ENCODE results near the gene ZNF385C. TPM values are rescaled to one million over a fixed set of nuclear protein-coding genes. Genes with fewer than 3 reads are reported as not detected.

ZNF385C gene
- total and polyA plus RNA-seq, 2 of the 13 experiments (the other 11 are each of a cell fraction or from before 2014, with no cell fraction given), result 2.3 to 6.1 TPM

DNA sequence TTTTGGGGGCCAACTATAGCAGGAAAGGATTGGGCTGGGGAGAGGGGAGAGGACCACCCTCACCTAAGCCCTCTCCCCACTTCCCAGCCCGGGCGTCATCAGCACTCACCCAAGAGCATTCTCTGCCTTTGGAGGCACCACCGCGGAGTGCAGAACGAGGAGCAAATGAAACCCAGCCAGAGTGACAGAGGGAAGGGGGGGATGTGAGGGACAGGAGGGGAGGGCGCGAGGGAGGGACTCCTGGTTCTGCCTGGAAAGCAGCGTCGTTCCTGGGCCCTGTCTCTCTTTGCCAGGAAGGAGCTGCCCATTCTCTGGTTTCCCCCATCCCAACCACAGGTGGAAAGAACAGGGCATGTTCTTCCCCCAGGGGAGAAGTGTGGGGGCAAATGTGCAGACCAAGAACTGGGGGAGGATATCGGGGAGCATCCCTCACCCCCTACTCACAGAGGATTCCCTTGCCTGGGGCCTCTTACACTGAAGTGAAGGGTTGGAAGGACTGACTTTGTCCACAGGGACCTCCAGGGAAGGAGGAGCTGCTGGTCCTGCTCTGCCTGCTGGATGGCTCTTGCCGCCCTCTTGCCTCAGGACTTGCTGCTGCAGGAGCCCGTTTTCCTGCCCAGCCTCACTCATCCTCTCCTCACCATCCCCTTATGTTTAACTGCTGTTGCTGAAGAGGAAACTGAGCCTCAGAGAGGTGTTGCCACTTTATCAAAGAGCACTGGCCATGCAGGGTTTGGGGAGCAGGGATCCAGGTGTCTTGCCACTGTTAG lies 44.4 kb downstream of the ZNF385C start:
- H3K9ac ChIP-seq (ENCODE audit: insufficient read depth, low read depth, low read length), result no peak overlapping the region
- intact Hi-C loops (cut with micrococcal nuclease; ENCODE audit: unreplicated experiment) (no loop called here), in situ Hi-C loops (cut with HindIII; ENCODE audit: extremely low pct_ligation_motif_present, low pct_unique_long_range_greater_than_20kb) (no loop called here)
- no peaks in the 10 kb centered on the region for H3K9me3 ChIP-seq (ENCODE audit: low read length)
- no peak for DNase-seq (ENCODE audit: low spot score)
- no peaks in the 10 kb centered on the region for H4K20me1 ChIP-seq (ENCODE audit: insufficient read depth, low read length)
- no peaks in the 10 kb centered on the region for H3K36me3 ChIP-seq (replicated peaks in 1 of 2; ENCODE audit: control insufficient read depth in 1 of 2, insufficient read depth in 2 of 2, low read length in 2 of 2)
- H3K27ac ChIP-seq (ENCODE audit: extremely low read length, insufficient read depth, low read length), result no peak overlapping the region
- no peaks in the 10 kb centered on the region; a peak in 1 of 5 replicates for H3K27me3 ChIP-seq (ENCODE audit: control insufficient read depth in 1 of 2, insufficient read depth in 2 of 2, low read length in 2 of 2)
- no peak overlapping the region for H3K4me2 ChIP-seq (ENCODE audit: low read depth, low read length)
- WGBS (ENCODE audit: low lambda C conversion rate), result 42% methylated on average over 12 of the region's 12 CpGs
- CTCF ChIA-PET (ENCODE audit: low intra/inter-chr PET ratio, low total read pairs), result no interaction called here
- no TSS peak for BruUV-seq (replicated peaks)
- peaks cover 55% of the 10 kb centered on the region for H3K4me1 ChIP-seq (ENCODE audit: insufficient read depth, low read length)
- POLR2A ChIA-PET, result no interaction called here
- no peak for FAIRE-seq
- H2AFZ ChIP-seq (ENCODE audit: low read length), result no peak overlapping the region
- no peak overlapping the region for H3K4me3 ChIP-seq (replicated peaks in 1 of 3; ENCODE audit: insufficient read depth in 1 of 3, low read depth in 2 of 3, low read length in 3 of 3)
- no peaks in the 10 kb centered on the region for H3K79me2 ChIP-seq (ENCODE audit: insufficient read depth, low read length)
- ATAC-seq, result no peak
- TF ChIP-seq PHF5A (CRISPR knock-in tag; IDR thresholded peaks at IDR 0.05; ENCODE audit: low read depth, unreplicated experiment), result no peak
- no peak for TF ChIP-seq FLYWCH1 (CRISPR knock-in tag; IDR thresholded peaks at IDR 0.05)
- TF ChIP-seq PRDM10 (CRISPR knock-in tag; IDR thresholded peaks at IDR 0.05; ENCODE audit: low read depth), result no peak
- TF ChIP-seq ZFP36L2 (CRISPR knock-in tag; IDR thresholded peaks at IDR 0.05), result no peak
- TF ChIP-seq, protein P1, sequence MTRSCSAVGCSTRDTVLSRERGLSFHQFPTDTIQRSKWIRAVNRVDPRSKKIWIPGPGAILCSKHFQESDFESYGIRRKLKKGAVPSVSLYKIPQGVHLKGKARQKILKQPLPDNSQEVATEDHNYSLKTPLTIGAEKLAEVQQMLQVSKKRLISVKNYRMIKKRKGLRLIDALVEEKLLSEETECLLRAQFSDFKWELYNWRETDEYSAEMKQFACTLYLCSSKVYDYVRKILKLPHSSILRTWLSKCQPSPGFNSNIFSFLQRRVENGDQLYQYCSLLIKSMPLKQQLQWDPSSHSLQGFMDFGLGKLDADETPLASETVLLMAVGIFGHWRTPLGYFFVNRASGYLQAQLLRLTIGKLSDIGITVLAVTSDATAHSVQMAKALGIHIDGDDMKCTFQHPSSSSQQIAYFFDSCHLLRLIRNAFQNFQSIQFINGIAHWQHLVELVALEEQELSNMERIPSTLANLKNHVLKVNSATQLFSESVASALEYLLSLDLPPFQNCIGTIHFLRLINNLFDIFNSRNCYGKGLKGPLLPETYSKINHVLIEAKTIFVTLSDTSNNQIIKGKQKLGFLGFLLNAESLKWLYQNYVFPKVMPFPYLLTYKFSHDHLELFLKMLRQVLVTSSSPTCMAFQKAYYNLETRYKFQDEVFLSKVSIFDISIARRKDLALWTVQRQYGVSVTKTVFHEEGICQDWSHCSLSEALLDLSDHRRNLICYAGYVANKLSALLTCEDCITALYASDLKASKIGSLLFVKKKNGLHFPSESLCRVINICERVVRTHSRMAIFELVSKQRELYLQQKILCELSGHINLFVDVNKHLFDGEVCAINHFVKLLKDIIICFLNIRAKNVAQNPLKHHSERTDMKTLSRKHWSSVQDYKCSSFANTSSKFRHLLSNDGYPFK (CRISPR knock-in tag; IDR thresholded peaks at IDR 0.05; ENCODE audit: borderline replicate concordance), result no peak
- no peak for TF ChIP-seq ZBTB46 (CRISPR knock-in tag; IDR thresholded peaks at IDR 0.05; ENCODE audit: borderline replicate concordance)
- TF ChIP-seq ZNF230 (CRISPR knock-in tag; IDR thresholded peaks at IDR 0.05), result no peak
- TF ChIP-seq ZC3H4 (CRISPR knock-in tag; IDR thresholded peaks at IDR 0.05; ENCODE audit: borderline replicate concordance), result no peak
- no peak for TF ChIP-seq STAT5B (CRISPR knock-in tag; IDR thresholded peaks at IDR 0.05)
- TF ChIP-seq ZNF772 (CRISPR knock-in tag; IDR thresholded peaks at IDR 0.05), result no peak
- no peak for TF ChIP-seq ZNF589 (CRISPR knock-in tag; conservative IDR thresholded peaks at IDR 0.05)
- no peak for TF ChIP-seq REL (CRISPR knock-in tag; conservative IDR thresholded peaks at IDR 0.05)
